DOHH2 (cell line): Measurements from ENCODE around the gene KBTBD12.
"Not testable (repeated sequence)": the region's sequence is repeated elsewhere in the genome, so short reads cannot be mapped to it uniquely, and the experiment has no call there.

ENCODE experiments used
- H3F3A ChIP-seq: fragments of 200-600 bp; sonication (generic), shearing (Covaris generic); 2 replicates; pipeline ENCODE4 v1.6.0; 2016; ENCODE audit warnings: antibody characterized with exemption, mild to moderate bottlenecking; ENCODE audit not compliant: control insufficient read depth, insufficient read depth
- H3K27ac ChIP-seq: fragments of 200-600 bp; sonication (generic); 2 replicates; pipeline ENCODE4 v1.5.1; 2014; ENCODE audit warnings: low read depth, mild to moderate bottlenecking, low read length, moderate library complexity
- H3K27me3 ChIP-seq: fragments of 200-600 bp; sonication (generic); 2 replicates; pipeline ENCODE4 v1.6.1; 2014; ENCODE audit warnings: mild to moderate bottlenecking, low read length, mixed read lengths; ENCODE audit not compliant: control insufficient read depth
- H3K36me3 ChIP-seq: fragments of 200-600 bp; sonication (generic); 2 replicates; pipeline ENCODE4 v1.6.1; 2014; ENCODE audit warnings: mild to moderate bottlenecking, low read length, moderate library complexity, mixed read lengths; ENCODE audit not compliant: control insufficient read depth
- H3K4me1 ChIP-seq: fragments of 200-600 bp; sonication (generic); 2 replicates; pipeline ENCODE4 v1.6.1; 2014; ENCODE audit warnings: mild to moderate bottlenecking, low read length, mixed read lengths; ENCODE audit not compliant: control insufficient read depth
- H3K4me2 ChIP-seq: fragments of 200-600 bp; sonication (generic); 2 replicates; pipeline ENCODE4 v1.6.0; 2014; ENCODE audit warnings: mild to moderate bottlenecking, low read length, moderate library complexity
- H3K4me3 ChIP-seq: fragments of 200-600 bp; sonication (generic); 2 replicates; pipeline ENCODE4 v1.5.1; 2014; ENCODE audit warnings: mild to moderate bottlenecking, low read length, mixed read lengths
- H3K79me2 ChIP-seq: fragments of 200-600 bp; sonication (generic); 2 replicates; pipeline ENCODE4 v1.6.1; 2014; ENCODE audit warnings: mild to moderate bottlenecking, low read length, mixed read lengths; ENCODE audit not compliant: control insufficient read depth
- H3K9me2 ChIP-seq: fragments of 200-600 bp; sonication (generic); replicated peaks from 2 replicates; pipeline ENCODE4 v1.6.1; 2014; ENCODE audit warnings: mild to moderate bottlenecking, low read length, mixed read lengths; ENCODE audit not compliant: control insufficient read depth
- H3K9me3 ChIP-seq: fragments of 200-600 bp; sonication (generic); 2 replicates; pipeline ENCODE4 v1.6.1; 2014; ENCODE audit warnings: antibody characterized with exemption, low read length, mixed read lengths; ENCODE audit not compliant: control insufficient read depth, insufficient read depth
- H4K20me1 ChIP-seq: fragments of 200-600 bp; sonication (generic); 2 replicates; pipeline ENCODE4 v1.6.0; 2014; ENCODE audit warnings: low read depth, mild to moderate bottlenecking, antibody characterized with exemption, low read length, moderate library complexity; ENCODE audit not compliant: control insufficient read depth, insufficient read depth
- CTCF ChIP-seq: fragments of 200-600 bp; sonication (generic); IDR thresholded peaks from one replicate; pipeline ENCODE4 v1.5.1; 2014; ENCODE audit warnings: antibody characterized with exemption, mild to moderate bottlenecking, low read depth, low read length; ENCODE audit not compliant: poor library complexity, severe bottlenecking
- EZH2phosphoT487 ChIP-seq: fragments of 200-600 bp; sonication (generic); IDR thresholded peaks from 2 replicates; pipeline ENCODE4 v1.6.1; 2017; ENCODE audit warnings: borderline replicate concordance, mild to moderate bottlenecking, antibody characterized with exemption, low read length, moderate library complexity, mixed read lengths

KBTBD12 gene

GRCh38 chr3:127867986-127868385, 47.0 kb upstream of the KBTBD12 start:
- Histone ChIP-seq H3F3A (no peaks in the 10 kb centered on the region), H4K20me1 (no peaks in the 10 kb centered on the region), H3K4me3 (no peak overlapping the region), H3K9me2 (no peaks in the 10 kb centered on the region), H3K27ac (no peak overlapping the region), H3K4me2 (no peak overlapping the region), H3K36me3 (no peaks in the 10 kb centered on the region), H3K27me3 (peaks cover 6% of the 10 kb centered on the region), H3K9me3 (no peaks in the 10 kb centered on the region), H3K79me2 (no peaks in the 10 kb centered on the region), H3K4me1 (no peaks in the 10 kb centered on the region)
- TF ChIP-seq EZH2phosphoT487 (no peak), CTCF (no peak)

GRCh38 chr3:127870156-127870555, 44.9 kb upstream of the KBTBD12 start:
- H3F3A ChIP-seq, result no peaks in the 10 kb centered on the region
- H3K27me3 ChIP-seq, result peaks cover 6% of the 10 kb centered on the region
- no peaks in the 10 kb centered on the region for H4K20me1 ChIP-seq
- no peaks in the 10 kb centered on the region for H3K4me1 ChIP-seq
- no peaks in the 10 kb centered on the region for H3K9me3 ChIP-seq
- H3K9me2 ChIP-seq, result no peaks in the 10 kb centered on the region
- no peak overlapping the region for H3K4me2 ChIP-seq
- no peaks in the 10 kb centered on the region for H3K79me2 ChIP-seq
- H3K4me3 ChIP-seq, result no peak overlapping the region
- TF ChIP-seq EZH2phosphoT487 (no peak), CTCF (no peak)
- no peak overlapping the region for H3K27ac ChIP-seq
- no peaks in the 10 kb centered on the region for H3K36me3 ChIP-seq

GRCh38 chr3:127874097-127874496, 40.9 kb upstream of the KBTBD12 start:
- H3K4me2 ChIP-seq, H3K4me1 ChIP-seq, H3K9me2 ChIP-seq, H3K79me2 ChIP-seq, H3K4me3 ChIP-seq, H4K20me1 ChIP-seq, H3K9me3 ChIP-seq, H3K36me3 ChIP-seq, H3K27ac ChIP-seq, H3K27me3 ChIP-seq, H3F3A ChIP-seq: not testable (repeated sequence)

- peaks cover 8% of the 10 kb centered on the region for H3K4me1 ChIP-seq
- no peaks in the 10 kb centered on the region for H4K20me1 ChIP-seq
- no peaks in the 10 kb centered on the region for H3F3A ChIP-seq
- H3K9me2 ChIP-seq, result no peaks in the 10 kb centered on the region
- H3K4me2 ChIP-seq, result no peak overlapping the region
- no peaks in the 10 kb centered on the region for H3K36me3 ChIP-seq
- H3K27ac ChIP-seq, result no peak overlapping the region
- no peak overlapping the region for H3K4me3 ChIP-seq
- no peaks in the 10 kb centered on the region for H3K79me2 ChIP-seq
- TF ChIP-seq CTCF (no peak), EZH2phosphoT487 (no peak)
- no peaks in the 10 kb centered on the region for H3K27me3 ChIP-seq
- no peaks in the 10 kb centered on the region for H3K9me3 ChIP-seq
Measured at GRCh38 chr3:127881586-127881985, 33.4 kb upstream of the KBTBD12 start.
